Measurements from ENCODE around the gene PABPC3. TPM values are rescaled to one million over a fixed set of nuclear protein-coding genes. Genes with fewer than 3 reads are reported as not detected.

Gene PABPC3
- total and polyA plus RNA-seq, 2 of the 8 experiments (the other 6 are each of a cell fraction or from before 2014, with no cell fraction given) = 0.18 to 0.48 TPM

- ChIA-PET CTCF (ENCODE audit: partially characterized antibody) (interaction anchor here (1.0 to 2.5 kb wide), 6 partner anchors 9 to 52 kb away, joined by 3 to 7 read pairs (median 4); no protein-coding TSS in a partner anchor), POLR2A (ENCODE audit: partially characterized antibody) (interaction anchor here (0.6 to 1.2 kb wide), 3 partner anchors 9 to 23 kb away, joined by 3 read pairs; no protein-coding TSS in a partner anchor)
- no peak for DNase-seq (ENCODE audit: low read depth in 1 of 2, low spot score in 2 of 2)
- 0 out of 4 replicates have a peak, but pooled peaks of 1 of the 3 experiments have one; percentile 8 for TF ChIP-seq CTCF (IDR thresholded peaks at IDR 0.05; ENCODE audit: control extremely low read depth in 1 of 3, insufficient read depth in 1 of 3, low read depth in 1 of 3, low read length in 3 of 3)
- TF ChIP-seq CTBP2 (IDR thresholded peaks at IDR 0.05; ENCODE audit: borderline replicate concordance, insufficient read depth, insufficient read length, low read length) = no peak
- no peak for TF ChIP-seq CHD1 (IDR thresholded peaks at IDR 0.05; ENCODE audit: low read depth, low read length)
- TF ChIP-seq GTF2F1 (IDR thresholded peaks at IDR 0.05; ENCODE audit: borderline replicate concordance, low read depth, low read length) = no peak
- TF ChIP-seq SIN3A (conservative IDR thresholded peaks at IDR 0.05 in 1 of 2, IDR thresholded peaks at IDR 0.05 in 1 of 2; ENCODE audit: low read depth in 1 of 2, low read length in 2 of 2) = no peak; a peak in 1 of 4 replicates
- TF ChIP-seq USF2 (IDR thresholded peaks at IDR 0.05; ENCODE audit: low read length) = no peak
- no peak for TF ChIP-seq KDM5A (IDR thresholded peaks at IDR 0.05; ENCODE audit: low read length)
Measured at GRCh38 chr13:25046274-25046984, 49.5 kb upstream of the PABPC3 start.

More at GRCh38 chr13:25046274-25046984, 49.5 kb upstream of the PABPC3 start:
- no peak overlapping the region for H2AK5ac ChIP-seq (ENCODE audit: low read depth, low read length)
- H3K18ac ChIP-seq (ENCODE audit: extremely low read depth, low read length) = no peak overlapping the region
- H3K27ac ChIP-seq (ENCODE audit: low read depth, low read length) = no peak overlapping the region
- H2AFZ ChIP-seq (ENCODE audit: low read length) = peak overlapping the region; percentile 96; the same call in 1 of the 2 replicates
- no peak overlapping the region for H2BK20ac ChIP-seq (ENCODE audit: low read length)
- no peak overlapping the region for H3K23ac ChIP-seq (ENCODE audit: insufficient read length)
- no peak overlapping the region for H3K4ac ChIP-seq (replicated peaks; ENCODE audit: insufficient read length, low read depth, low read length)
- WGBS, 2 experiments (ENCODE audit: extremely low coverage in 1 of 2, insufficient coverage in 1 of 2, insufficient read length in 1 of 2, insufficient replicate concordance in 2 of 2, low coverage in 1 of 2, low lambda C conversion rate in 2 of 2, missing lambda C conversion rate in 1 of 2) = 17% methylated on average over 24 of the region's 24 CpGs; no CpG with 5 or more reads in 1 of the 2 experiments
- H3K36me3 ChIP-seq (ENCODE audit: control insufficient read depth in 2 of 4, insufficient read depth in 4 of 4, low read length in 3 of 4) = no peaks in the 10 kb centered on the region
- H3K4me2 ChIP-seq (ENCODE audit: insufficient read depth in 1 of 2, low read depth in 2 of 2, low read length in 2 of 2) = peak overlapping the region; percentile 80 to 99
- H2BK15ac ChIP-seq (ENCODE audit: low read length) = no peak overlapping the region
- H3K4me1 ChIP-seq (replicated peaks in 1 of 4; ENCODE audit: control insufficient read depth in 3 of 4, insufficient read depth in 4 of 4, low read length in 3 of 4) = peaks cover 0 to 2% (median 0%) of the 10 kb centered on the region in 4 experiments; a peak in 3 of 7 replicates
- no peak overlapping the region for H2BK120ac ChIP-seq (replicated peaks; ENCODE audit: low read depth, low read length)
- peak overlapping the region; percentile 45; the same call in 1 of the 2 replicates for H4K8ac ChIP-seq (ENCODE audit: extremely low read depth, insufficient read depth, low read length)
- H3K9me3 ChIP-seq (ENCODE audit: insufficient read depth in 2 of 2, low read depth in 1 of 2, low read length in 1 of 2) = no peaks in the 10 kb centered on the region
- H4K91ac ChIP-seq (replicated peaks; ENCODE audit: insufficient read length, low read length) = no peak overlapping the region
- H3K4me3 ChIP-seq (ENCODE audit: extremely low read depth in 1 of 4, insufficient read depth in 2 of 4, low read depth in 3 of 4, low read length in 4 of 4) = peak overlapping the region; percentile 65 to 98 (median 72)
- no peak overlapping the region for H3K14ac ChIP-seq (ENCODE audit: insufficient read length)
- no peak overlapping the region for H4K5ac ChIP-seq (ENCODE audit: insufficient read length, low read depth, low read length)
- H3K79me2 ChIP-seq (ENCODE audit: control insufficient read depth in 1 of 2, insufficient read depth in 2 of 2, low read length in 2 of 2) = no peaks in the 10 kb centered on the region
- no peaks in the 10 kb centered on the region for H3K79me1 ChIP-seq (ENCODE audit: low read depth, low read length)
- no peak overlapping the region; the same call in 1 of the 2 replicates for H2BK5ac ChIP-seq (ENCODE audit: low read depth, low read length)
- H3K56ac ChIP-seq (replicated peaks; ENCODE audit: insufficient read length, low read depth, low read length) = no peak overlapping the region
- H3K23me2 ChIP-seq (ENCODE audit: low read depth, low read length) = peaks cover 6% of the 10 kb centered on the region; the same call in 1 of the 2 replicates
- no peak overlapping the region for H3K9ac ChIP-seq (replicated peaks in 1 of 4; ENCODE audit: extremely low read depth in 1 of 4, low read depth in 3 of 4, low read length in 3 of 4)
- no peak for FAIRE-seq
- H3K27me3 ChIP-seq (replicated peaks in 1 of 4; ENCODE audit: control insufficient read depth in 3 of 4, extremely low read depth in 1 of 4, insufficient read depth in 3 of 4, low read length in 3 of 4) = peaks cover 0 to 16% (median 10%) of the 10 kb centered on the region in 4 experiments; a peak in 4 of 7 replicates
- H4K20me1 ChIP-seq (replicated peaks in 1 of 2; ENCODE audit: control insufficient read depth in 1 of 2, insufficient read depth in 2 of 2, low read length in 2 of 2) = no peaks in the 10 kb centered on the region
- no peak overlapping the region for H2BK12ac ChIP-seq (ENCODE audit: low read depth, low read length)
